H9 (cell line): Measurements from ENCODE around the gene KIAA2012. TPM values are rescaled to one million over a fixed set of nuclear protein-coding genes. Genes with fewer than 3 reads are reported as not detected.

Experiments used
- DNase-seq: peaks from one replicate; pipeline ENCODE4 v3.0.0-alpha.2; 2017
- H2AFZ ChIP-seq: one replicate; pipeline ENCODE4 v1.6.1; 2013; ENCODE audit warnings: mild to moderate bottlenecking, low read length, control low read depth, moderate library complexity
- H2AK5ac ChIP-seq: 2 replicates; pipeline ENCODE4 v1.6.1; 2013; ENCODE audit warnings: low read length, control low read depth, mixed read lengths; ENCODE audit not compliant: insufficient read length
- H2BK120ac ChIP-seq: one replicate; pipeline ENCODE4 v1.6.1; 2013; ENCODE audit warnings: low read depth, mild to moderate bottlenecking, low read length, control low read depth, inconsistent platforms; ENCODE audit not compliant: poor library complexity, severe bottlenecking
- H2BK12ac ChIP-seq: 2 replicates; pipeline ENCODE4 v1.6.1; 2013; ENCODE audit warnings: low read length, control low read depth, mixed read lengths, low read depth; ENCODE audit not compliant: insufficient read length
- H2BK15ac ChIP-seq: 2 replicates; pipeline ENCODE4 v1.6.1; 2013; ENCODE audit warnings: low read depth, low read length, control low read depth
- H2BK20ac ChIP-seq: one replicate; pipeline ENCODE4 v1.6.1; 2013; ENCODE audit warnings: low read depth, mild to moderate bottlenecking, low read length, control low read depth, inconsistent platforms; ENCODE audit not compliant: poor library complexity, severe bottlenecking
- H2BK5ac ChIP-seq: 2 replicates; pipeline ENCODE4 v1.6.1; 2013; ENCODE audit warnings: low read length, control low read depth, mixed read lengths; ENCODE audit not compliant: insufficient read length
- H3K14ac ChIP-seq: 2 replicates; pipeline ENCODE4 v1.6.1; 2013; ENCODE audit warnings: low read length, control low read depth; ENCODE audit not compliant: insufficient read depth
- H3K18ac ChIP-seq: 2 replicates; pipeline ENCODE4 v1.6.1; 2013; ENCODE audit warnings: low read depth, mild to moderate bottlenecking, mixed read lengths, low read length, control low read depth; ENCODE audit not compliant: insufficient read length
- H3K23ac ChIP-seq: 2 replicates; pipeline ENCODE4 v1.6.1; 2013; ENCODE audit warnings: low read length, control low read depth, mixed read lengths, low read depth; ENCODE audit not compliant: insufficient read length
- H3K23me2 ChIP-seq: 2 replicates; pipeline ENCODE4 v1.6.1; 2013; ENCODE audit warnings: low read depth, mild to moderate bottlenecking, mixed read lengths, low read length, control low read depth; ENCODE audit not compliant: insufficient read length, poor library complexity, severe bottlenecking
- H3K27ac ChIP-seq: 2 replicates; pipeline ENCODE4 v1.5.1; 2013; ENCODE audit warnings: low read length, control low read depth, mixed read lengths, low read depth; ENCODE audit not compliant: insufficient read length
- H3K27me3 ChIP-seq: 2 replicates; pipeline ENCODE4 v1.6.1; 2013; ENCODE audit warnings: low read length, control low read depth, inconsistent platforms; ENCODE audit not compliant: insufficient read depth
- H3K4ac ChIP-seq: 2 replicates; pipeline ENCODE4 v1.6.1; 2013; ENCODE audit warnings: low read depth, mild to moderate bottlenecking, control low read depth, inconsistent platforms, low read length, moderate library complexity
- H3K4me1 ChIP-seq: 2 replicates; pipeline ENCODE4 v1.6.1; 2013; ENCODE audit warnings: low read length, control low read depth, inconsistent platforms; ENCODE audit not compliant: insufficient read depth
- H3K4me2 ChIP-seq: 2 replicates; pipeline ENCODE4 v1.6.1; 2013; ENCODE audit warnings: low read length, control low read depth, mixed read lengths; ENCODE audit not compliant: insufficient read length, insufficient read depth
- H3K56ac ChIP-seq: 2 replicates; pipeline ENCODE4 v1.6.1; 2013; ENCODE audit warnings: low read depth, mild to moderate bottlenecking, mixed read lengths, low read length, control low read depth; ENCODE audit not compliant: insufficient read length
- H3K79me1 ChIP-seq: 2 replicates; pipeline ENCODE4 v1.6.1; 2013; ENCODE audit warnings: low read depth, mild to moderate bottlenecking, moderate library complexity, low read length, control low read depth, inconsistent platforms; ENCODE audit not compliant: insufficient read depth, poor library complexity, severe bottlenecking
- H3K79me2 ChIP-seq: 2 replicates; pipeline ENCODE4 v1.6.1; 2013; ENCODE audit warnings: low read length, control low read depth, inconsistent platforms; ENCODE audit not compliant: insufficient read depth
- H3K9ac ChIP-seq: 2 replicates; pipeline ENCODE4 v1.6.1; 2013; ENCODE audit warnings: low read length, control low read depth, mixed read lengths; ENCODE audit not compliant: insufficient read length; ENCODE audit errors: extremely low read depth
- H3K9me3 ChIP-seq: one replicate; pipeline ENCODE4 v1.6.1; 2013; ENCODE audit warnings: low read depth, low read length, inconsistent platforms; ENCODE audit not compliant: control insufficient read depth
- H3T11ph ChIP-seq: one replicate; pipeline ENCODE4 v1.6.1; 2013; ENCODE audit warnings: mild to moderate bottlenecking, low read length, control low read depth, inconsistent platforms
- H4K20me1 ChIP-seq: one replicate; pipeline ENCODE4 v1.6.1; 2013; ENCODE audit not compliant: control insufficient read depth, insufficient read length, insufficient read depth
- H4K5ac ChIP-seq: 2 replicates; pipeline ENCODE4 v1.6.1; 2013; ENCODE audit warnings: low read depth, mild to moderate bottlenecking, mixed read lengths, low read length, control low read depth; ENCODE audit not compliant: insufficient read length
- H4K8ac ChIP-seq: replicated peaks from 2 replicates; pipeline ENCODE4 v1.6.1; 2013; ENCODE audit warnings: low read length, control low read depth, mixed read lengths, low read depth; ENCODE audit not compliant: insufficient read length
- H4K91ac ChIP-seq: 2 replicates; pipeline ENCODE4 v1.6.1; 2013; ENCODE audit warnings: low read depth, mild to moderate bottlenecking, moderate library complexity, mixed read lengths, low read length, control low read depth; ENCODE audit not compliant: insufficient read length
- H3K27ac Mint-ChIP-seq, 3 experiments: 2 replicates in 2 of 3; 3 replicates in 1 of 3; pipeline ENCODE4 v1.8.0; 2020 to 2021; ENCODE audit warnings: mixed read lengths in 3 of 3, mild to moderate bottlenecking in 1 of 3, moderate library complexity in 1 of 3
- H3K27me3 Mint-ChIP-seq: 2 replicates; pipeline ENCODE4 v1.8.0; 2021; ENCODE audit warnings: low read depth, mild to moderate bottlenecking, moderate library complexity, mixed read lengths
- H3K36me3 Mint-ChIP-seq, 3 experiments: 2 replicates in 2 of 3; 3 replicates in 1 of 3; pipeline ENCODE4 v1.8.0; 2020 to 2021; ENCODE audit warnings: low read depth in 3 of 3, mixed read lengths in 3 of 3; ENCODE audit not compliant: insufficient read depth in 1 of 3
- H3K4me1 Mint-ChIP-seq, 2 experiments: 2 replicates each; pipeline ENCODE4 v1.8.0; 2020; ENCODE audit warnings: mixed read lengths in 2 of 2
- H3K4me3 Mint-ChIP-seq, 2 experiments: 2 replicates in 1 of 2; 3 replicates in 1 of 2; pipeline ENCODE4 v1.8.0; 2020 to 2021; ENCODE audit warnings: mild to moderate bottlenecking in 2 of 2, mixed read lengths in 2 of 2, moderate library complexity in 1 of 2
- H3K9me3 Mint-ChIP-seq, 2 experiments: 2 replicates in 1 of 2; 3 replicates in 1 of 2; pipeline ENCODE4 v1.8.0; 2020; ENCODE audit warnings: mild to moderate bottlenecking in 2 of 2, mixed read lengths in 2 of 2, moderate library complexity in 1 of 2
- CTCF ChIP-seq: fragments of 200-600 bp; sonication (generic); conservative IDR thresholded peaks from 3 replicates; pipeline ENCODE4 v1.8.0; 2021; ENCODE audit warnings: antibody characterized with exemption, mild to moderate bottlenecking
- WGBS: extraction: QIAGEN DNeasy Blood & Tissue Kit; methylation state at CpG from one replicate; pipeline ENCODE4 v1.1.7; 2013; ENCODE audit warnings: missing lambda C conversion rate, low lambda C conversion rate, mixed read lengths; ENCODE audit not compliant: insufficient read length; ENCODE audit errors: extremely low coverage; 5-methylcytosine and 5-hydroxymethylcytosine counted together
- total RNA-seq: library from RNA; stranded (reverse); gene quantifications from 2 replicates; pipeline ENCODE4 v1.2.1, GENCODE V29; 2021

Gene KIAA2012
- total RNA-seq, 1 experiment from 2014 or later, result not detected

- peaks cover 9% of the 10 kb centered on the region; the same call in 1 of the 2 replicates for H3K4me1 ChIP-seq
These were observed 12.8 kb upstream of the KIAA2012 start for GRCh38 chr2:202060218-202060617.

More at GRCh38 chr2:202060218-202060617, 12.8 kb upstream of the KIAA2012 start:
- H4K8ac ChIP-seq, result no peak overlapping the region
- H3K9ac ChIP-seq, result no peak overlapping the region
- WGBS, result no CpG with 5 or more reads among the region's 3 CpGs
- H3T11ph ChIP-seq, result no peak overlapping the region
- Mint-ChIP-seq H3K36me3 (no peaks in the 10 kb centered on the region), H3K27me3 (peaks cover 2% of the 10 kb centered on the region; the same call in 1 of the 2 replicates), H3K9me3 (no peaks in the 10 kb centered on the region; a peak in 1 of 5 replicates), H3K4me1 (peaks cover 20 to 27% of the 10 kb centered on the region in 2 experiments), H3K27ac (no peak overlapping the region), H3K4me3 (no peak overlapping the region)
- no peak overlapping the region for H3K4me2 ChIP-seq
- no peaks in the 10 kb centered on the region for H4K20me1 ChIP-seq
- no peak overlapping the region for H3K4ac ChIP-seq
- no peak overlapping the region for H2BK12ac ChIP-seq
- no peaks in the 10 kb centered on the region for H3K79me1 ChIP-seq
- H2BK5ac ChIP-seq, result no peak overlapping the region
- no peak overlapping the region for H2BK20ac ChIP-seq
- H2AK5ac ChIP-seq, result no peak overlapping the region
- no peak for DNase-seq
- no peaks in the 10 kb centered on the region for H3K23me2 ChIP-seq
- no peak overlapping the region for H4K5ac ChIP-seq
- no peak overlapping the region for H4K91ac ChIP-seq
- H2BK15ac ChIP-seq, result no peak overlapping the region
- H3K23ac ChIP-seq, result no peak overlapping the region
- no peak overlapping the region for H3K27ac ChIP-seq
- no peaks in the 10 kb centered on the region for H3K27me3 ChIP-seq
- no peak overlapping the region for H2AFZ ChIP-seq
- H3K56ac ChIP-seq, result no peak overlapping the region
- no peak overlapping the region for H2BK120ac ChIP-seq
- peak; percentile 68 for TF ChIP-seq CTCF
- H3K18ac ChIP-seq, result no peak overlapping the region
- H3K9me3 ChIP-seq, result no peaks in the 10 kb centered on the region
- H3K79me2 ChIP-seq, result no peaks in the 10 kb centered on the region
- no peak overlapping the region for H3K14ac ChIP-seq
